HG02610 (cell line): Measurements from ENCODE around the gene DLX3.

Experiments used
- ATAC-seq: cut with Tn5 transposase; IDR thresholded peaks from one replicate; pipeline ENCODE4 v1.9.1; 2021; ENCODE audit warnings: mild to moderate bottlenecking, moderate library complexity; ENCODE audit not compliant: unreplicated experiment

Gene DLX3

GRCh38 chr17:49992933-49993422 lies 2.0 kb downstream of the DLX3 start:
- ATAC-seq: no peak

- no peak for ATAC-seq
Observed at GRCh38 chr17:49992191-49992932, 2.7 kb downstream of the DLX3 start.

GRCh38 chr17:49991409-49991808 lies 3.6 kb downstream of the DLX3 start:
- ATAC-seq: no peak

GRCh38 chr17:49990921-49991320 lies 4.1 kb downstream of the DLX3 start:
- ATAC-seq: no peak

- ATAC-seq: no peak
Observed at GRCh38 chr17:49990331-49990730, 4.7 kb downstream of the DLX3 start.

GRCh38 chr17:49989518-49989880 lies 5.5 kb downstream of the DLX3 start:
- no peak for ATAC-seq

- no peak for ATAC-seq
Observed at GRCh38 chr17:49987681-49988441, 7.2 kb downstream of the DLX3 start.

- ATAC-seq: no peak
Observed at GRCh38 chr17:49987290-49987585, 7.8 kb downstream of the DLX3 start.

- ATAC-seq: no peak
Observed at GRCh38 chr17:49986396-49987289, 8.4 kb downstream of the DLX3 start.

- ATAC-seq: no peak
Observed at GRCh38 chr17:49985310-49985990, 9.6 kb downstream of the DLX3 start.

GRCh38 chr17:49984776-49985175 lies 10.2 kb downstream of the DLX3 start:
- no peak for ATAC-seq

GRCh38 chr17:49984283-49984682 lies 10.7 kb downstream of the DLX3 start:
- ATAC-seq: no peak

GRCh38 chr17:49980703-49981197 lies 14.3 kb downstream of the DLX3 start:
- no peak for ATAC-seq

- ATAC-seq: no peak
Observed at GRCh38 chr17:49979748-49980479, 15.1 kb downstream of the DLX3 start.

GRCh38 chr17:49978501-49978900 lies 16.5 kb downstream of the DLX3 start:
- ATAC-seq: no peak

GRCh38 chr17:49977463-49978389 lies 17.3 kb downstream of the DLX3 start:
- no peak for ATAC-seq

- no peak for ATAC-seq
Observed at GRCh38 chr17:49976828-49977202, 18.2 kb downstream of the DLX3 start.

GRCh38 chr17:49976163-49976827 lies 18.7 kb downstream of the DLX3 start:
- no peak for ATAC-seq
